Measurements from ENCODE around the gene NFIX. TPM values are rescaled to one million over a fixed set of nuclear protein-coding genes. Genes with fewer than 3 reads are reported as not detected.
A peak's percentile ranks its signal among the peaks of the same experiment; 100 is the strongest.

Gene NFIX
- total RNA-seq, 2 experiments from 2014 or later, result 0.40 to 1.4 TPM

- no peak for ATAC-seq
- CTCF ChIA-PET, result interaction anchor here (0.5 to 8.4 kb wide), 6 partner anchors 21 to 181 kb away, joined by 3 to 131 read pairs (median 27); no protein-coding TSS in a partner anchor
- Mint-ChIP-seq H3K4me3 (no peak overlapping the region), H3K4me1 (ENCODE audit: low read depth) (peaks cover 45% of the 10 kb centered on the region), H3K27ac (no peak overlapping the region), H3K27me3 (ENCODE audit: low read depth) (peaks cover 36% of the 10 kb centered on the region), H3K36me3 (ENCODE audit: low read depth) (peaks cover 7% of the 10 kb centered on the region), H3K9me3 (ENCODE audit: insufficient read depth) (no peaks in the 10 kb centered on the region)
- no peak for DNase-seq
- POLR2A ChIA-PET, result interaction anchor here (0.7 to 1.5 kb wide), 2 partner anchors 8 to 54 kb away, joined by 3 to 4 read pairs; partner anchors contain the start of genes IER2 and STX10
These were observed 101.0 kb downstream of the NFIX start for GRCh38 chr19:13095934-13096927.

- peaks cover 51% of the 10 kb centered on the region for H3K4me1 Mint-ChIP-seq (ENCODE audit: low read depth)
- no peak for ATAC-seq
- H3K4me3 Mint-ChIP-seq, result peak overlapping the region; percentile 39
- no peak for DNase-seq
- no peak overlapping the region for H3K27ac Mint-ChIP-seq
- no peaks in the 10 kb centered on the region for H3K9me3 Mint-ChIP-seq (ENCODE audit: insufficient read depth)
- peaks cover 36% of the 10 kb centered on the region for H3K27me3 Mint-ChIP-seq (ENCODE audit: low read depth)
- ChIA-PET POLR2A (no interaction called here), CTCF (interaction anchor here (4.4 to 8.4 kb wide), 2 partner anchors 36 to 120 kb away, joined by 50 to 131 read pairs; no protein-coding TSS in a partner anchor)
- peaks cover 7% of the 10 kb centered on the region for H3K36me3 Mint-ChIP-seq (ENCODE audit: low read depth)
These were observed 101.8 kb downstream of the NFIX start for GRCh38 chr19:13097033-13097462.

- H3K9me3 Mint-ChIP-seq (ENCODE audit: insufficient read depth), result no peaks in the 10 kb centered on the region
- peaks cover 36% of the 10 kb centered on the region for H3K27me3 Mint-ChIP-seq (ENCODE audit: low read depth)
- CTCF ChIA-PET, result interaction anchor here (8.4 kb wide), 1 partner anchor 121 kb away, joined by 131 read pairs; no protein-coding TSS in a partner anchor
- no peak overlapping the region for H3K4me3 Mint-ChIP-seq
- H3K36me3 Mint-ChIP-seq (ENCODE audit: low read depth), result peaks cover 7% of the 10 kb centered on the region
- H3K27ac Mint-ChIP-seq, result no peak overlapping the region
- H3K4me1 Mint-ChIP-seq (ENCODE audit: low read depth), result peaks cover 52% of the 10 kb centered on the region
- POLR2A ChIA-PET, result no interaction called here
- DNase-seq (no peak), ATAC-seq (no peak)
These were observed 102.4 kb downstream of the NFIX start for GRCh38 chr19:13097463-13098258.

GRCh38 chr19:13098277-13099072 is 103.2 kb downstream of the NFIX start:
- no peaks in the 10 kb centered on the region for H3K9me3 Mint-ChIP-seq (ENCODE audit: insufficient read depth)
- POLR2A ChIA-PET, result interaction anchor here (1.1 kb wide), 1 partner anchor 19 kb away, joined by 4 read pairs; no protein-coding TSS in a partner anchor
- H3K27me3 Mint-ChIP-seq (ENCODE audit: low read depth), result peaks cover 36% of the 10 kb centered on the region
- no peak for DNase-seq
- H3K4me3 Mint-ChIP-seq, result peak overlapping the region; percentile 61
- ATAC-seq, result no peak
- H3K4me1 Mint-ChIP-seq (ENCODE audit: low read depth), result peaks cover 58% of the 10 kb centered on the region
- peak overlapping the region; percentile 72 for H3K27ac Mint-ChIP-seq
- H3K36me3 Mint-ChIP-seq (ENCODE audit: low read depth), result peaks cover 7% of the 10 kb centered on the region
- CTCF ChIA-PET, result interaction anchor here (1.5 to 1.8 kb wide), 2 partner anchors 56 to 133 kb away, joined by 4 to 13 read pairs; no protein-coding TSS in a partner anchor

- DNase-seq, result peak; percentile 87
- Mint-ChIP-seq H3K4me3 (peak overlapping the region; percentile 63), H3K27ac (peak overlapping the region; percentile 91), H3K4me1 (ENCODE audit: low read depth) (peaks cover 58% of the 10 kb centered on the region), H3K27me3 (ENCODE audit: low read depth) (peaks cover 36% of the 10 kb centered on the region), H3K36me3 (ENCODE audit: low read depth) (peaks cover 7% of the 10 kb centered on the region), H3K9me3 (ENCODE audit: insufficient read depth) (no peaks in the 10 kb centered on the region)
- ATAC-seq, result peak; percentile 64
- CTCF ChIA-PET, result interaction anchor here (0.8 to 2.8 kb wide), 5 partner anchors 38 to 134 kb away, joined by 3 to 13 read pairs (median 5); no protein-coding TSS in a partner anchor
- POLR2A ChIA-PET, result interaction anchor here (0.8 to 1.7 kb wide), 5 partner anchors 11 to 308 kb away, joined by 3 to 10 read pairs (median 4); partner anchors contain the start of gene JUNB
These were observed 104.1 kb downstream of the NFIX start for GRCh38 chr19:13099073-13099999.

GRCh38 chr19:13100031-13100588 is 104.8 kb downstream of the NFIX start:
- Mint-ChIP-seq H3K27me3 (ENCODE audit: low read depth) (peaks cover 31% of the 10 kb centered on the region), H3K4me1 (ENCODE audit: low read depth) (peaks cover 59% of the 10 kb centered on the region), H3K27ac (peak overlapping the region; percentile 91), H3K9me3 (ENCODE audit: insufficient read depth) (no peaks in the 10 kb centered on the region), H3K36me3 (ENCODE audit: low read depth) (peaks cover 7% of the 10 kb centered on the region), H3K4me3 (peak overlapping the region; percentile 63)
- DNase-seq, result peak; percentile 79
- ATAC-seq, result peak; percentile 45
- ChIA-PET CTCF (interaction anchor here (0.8 to 2.8 kb wide), 5 partner anchors 39 to 135 kb away, joined by 3 to 13 read pairs (median 5); no protein-coding TSS in a partner anchor), POLR2A (interaction anchor here (0.8 to 1.7 kb wide), 6 partner anchors 11 to 309 kb away, joined by 3 to 10 read pairs (median 4); partner anchors contain the start of gene JUNB)

- H3K36me3 Mint-ChIP-seq (ENCODE audit: low read depth), result peaks cover 8% of the 10 kb centered on the region
- ATAC-seq (no peak), DNase-seq (no peak)
- POLR2A ChIA-PET, result interaction anchor here (1.3 to 2.0 kb wide), 3 partner anchors 51 to 57 kb away, joined by 4 to 8 read pairs (median 4); no protein-coding TSS in a partner anchor
- H3K4me3 Mint-ChIP-seq, result peak overlapping the region; percentile 45
- H3K27ac Mint-ChIP-seq, result no peak overlapping the region
- no peaks in the 10 kb centered on the region for H3K9me3 Mint-ChIP-seq (ENCODE audit: insufficient read depth)
- peaks cover 58% of the 10 kb centered on the region for H3K4me1 Mint-ChIP-seq (ENCODE audit: low read depth)
- CTCF ChIA-PET, result interaction anchor here (1.8 to 2.8 kb wide), 2 partner anchors 123 to 136 kb away, joined by 7 to 13 read pairs; no protein-coding TSS in a partner anchor
- peaks cover 26% of the 10 kb centered on the region for H3K27me3 Mint-ChIP-seq (ENCODE audit: low read depth)
These were observed 105.7 kb downstream of the NFIX start for GRCh38 chr19:13100841-13101589.

GRCh38 chr19:13101590-13102415 is 106.5 kb downstream of the NFIX start:
- POLR2A ChIA-PET, result interaction anchor here (0.8 to 2.0 kb wide), 2 partner anchors 51 to 53 kb away, joined by 4 read pairs; no protein-coding TSS in a partner anchor
- DNase-seq (no peak), ATAC-seq (no peak)
- Mint-ChIP-seq H3K36me3 (ENCODE audit: low read depth) (peaks cover 9% of the 10 kb centered on the region), H3K27me3 (ENCODE audit: low read depth) (peaks cover 18% of the 10 kb centered on the region), H3K4me3 (peak overlapping the region; percentile 45), H3K27ac (no peak overlapping the region), H3K9me3 (ENCODE audit: insufficient read depth) (no peaks in the 10 kb centered on the region), H3K4me1 (ENCODE audit: low read depth) (peaks cover 55% of the 10 kb centered on the region)
- CTCF ChIA-PET, result interaction anchor here (2.8 kb wide), 1 partner anchor 124 kb away, joined by 7 read pairs; no protein-coding TSS in a partner anchor

GRCh38 chr19:13102416-13102665 is 107.1 kb downstream of the NFIX start:
- H3K4me1 Mint-ChIP-seq (ENCODE audit: low read depth), result peaks cover 51% of the 10 kb centered on the region
- peaks cover 13% of the 10 kb centered on the region for H3K27me3 Mint-ChIP-seq (ENCODE audit: low read depth)
- CTCF ChIA-PET, result no interaction called here

More at GRCh38 chr19:13102416-13102665, 107.1 kb downstream of the NFIX start:
- DNase-seq (no peak), ATAC-seq (no peak)
- POLR2A ChIA-PET, result interaction anchor here (2.0 kb wide), 1 partner anchor 50 kb away, joined by 4 read pairs; no protein-coding TSS in a partner anchor
- H3K4me3 Mint-ChIP-seq, result peak overlapping the region; percentile 45
- no peak overlapping the region for H3K27ac Mint-ChIP-seq
- H3K36me3 Mint-ChIP-seq (ENCODE audit: low read depth), result peaks cover 9% of the 10 kb centered on the region
- H3K9me3 Mint-ChIP-seq (ENCODE audit: insufficient read depth), result no peaks in the 10 kb centered on the region

All from activated CD8-positive, alpha-beta T cell treated with anti-CD3 and anti-CD28 coated beads, Interleukin-2, amount 10 ng/mL, durations not matched to agents 7 days and 5 days (primary cell).